ENCODE data around the gene TTLL7. TPM values are rescaled to one million over a fixed set of nuclear protein-coding genes. Genes with fewer than 3 reads are reported as not detected.

Gene TTLL7
- total RNA-seq, 2 donors from 2014 or later: 3.4 to 3.7 TPM

GRCh38 chr1:83922431-83922830 lies 76.5 kb downstream of the TTLL7 start:
- Mint-ChIP-seq H3K27ac (no peak overlapping the region), H3K9me3 (no peaks in the 10 kb centered on the region), H3K36me3 (ENCODE audit: low read depth) (no peaks in the 10 kb centered on the region), H3K27me3 (ENCODE audit: insufficient read depth) (no peaks in the 10 kb centered on the region), H3K4me1 (peaks cover 7% of the 10 kb centered on the region), H3K4me3 (no peak overlapping the region)
- H3K9ac ChIP-seq (ENCODE audit: extremely low read depth, low read length, poor library complexity, severe bottlenecking): no peak overlapping the region
- TF ChIP-seq CTCF (conservative IDR thresholded peaks at IDR 0.05): no peak
- no peaks in the 10 kb centered on the region for H3K36me3 ChIP-seq (ENCODE audit: control insufficient read depth, insufficient read depth, low read length)
- H3K27me3 ChIP-seq (ENCODE audit: control insufficient read depth, insufficient read depth, low read length, poor library complexity, severe bottlenecking): no peaks in the 10 kb centered on the region
- no peaks in the 10 kb centered on the region for H3K4me1 ChIP-seq (ENCODE audit: control insufficient read depth, insufficient read depth, low read length)
- no peaks in the 10 kb centered on the region for H3K9me3 ChIP-seq (ENCODE audit: control insufficient read depth, low read length)
- DNase-seq: no peak
- no peak overlapping the region for H3K27ac ChIP-seq (ENCODE audit: low read depth, low read length)
- H3K4me3 ChIP-seq (ENCODE audit: low read length): no peak overlapping the region
- WGBS, 2 experiments (ENCODE audit: insufficient coverage in 1 of 2, insufficient read length in 1 of 2): 0% methylated on average over 1 of the region's 1 CpG; no CpG with 5 or more reads in 1 of the 2 experiments

GRCh38 chr1:83920320-83920719 lies 78.6 kb downstream of the TTLL7 start:
- no peak overlapping the region for H3K4me3 Mint-ChIP-seq
- H3K9me3 Mint-ChIP-seq: no peaks in the 10 kb centered on the region
- no peak for TF ChIP-seq CTCF (conservative IDR thresholded peaks at IDR 0.05)
- H3K4me3 ChIP-seq (ENCODE audit: low read length): no peak overlapping the region
- H3K27me3 ChIP-seq (ENCODE audit: control insufficient read depth, insufficient read depth, low read length, poor library complexity, severe bottlenecking): no peaks in the 10 kb centered on the region
- no peak overlapping the region for H3K27ac Mint-ChIP-seq
- 86% methylated on average over 1 of the region's 1 CpG; no CpG with 5 or more reads in 1 of the 2 experiments for WGBS, 2 experiments (ENCODE audit: insufficient coverage in 1 of 2, insufficient read length in 1 of 2)
- no peak for DNase-seq
- H3K4me1 Mint-ChIP-seq: peaks cover 2% of the 10 kb centered on the region
- no peaks in the 10 kb centered on the region for H3K27me3 Mint-ChIP-seq (ENCODE audit: insufficient read depth)
- H3K4me1 ChIP-seq (ENCODE audit: control insufficient read depth, insufficient read depth, low read length): no peaks in the 10 kb centered on the region
- no peak overlapping the region for H3K27ac ChIP-seq (ENCODE audit: low read depth, low read length)
- H3K9ac ChIP-seq (ENCODE audit: extremely low read depth, low read length, poor library complexity, severe bottlenecking): no peak overlapping the region
- H3K36me3 ChIP-seq (ENCODE audit: control insufficient read depth, insufficient read depth, low read length): no peaks in the 10 kb centered on the region
- no peaks in the 10 kb centered on the region for H3K36me3 Mint-ChIP-seq (ENCODE audit: low read depth)
- no peaks in the 10 kb centered on the region for H3K9me3 ChIP-seq (ENCODE audit: control insufficient read depth, low read length)

GRCh38 chr1:83919872-83920271 lies 79.1 kb downstream of the TTLL7 start:
- no peaks in the 10 kb centered on the region for H3K9me3 ChIP-seq (ENCODE audit: control insufficient read depth, low read length)
- Mint-ChIP-seq H3K36me3 (ENCODE audit: low read depth) (no peaks in the 10 kb centered on the region), H3K4me1 (peaks cover 2% of the 10 kb centered on the region), H3K27me3 (ENCODE audit: insufficient read depth) (no peaks in the 10 kb centered on the region), H3K4me3 (no peak overlapping the region), H3K9me3 (peaks cover 2% of the 10 kb centered on the region), H3K27ac (no peak overlapping the region)
- H3K4me1 ChIP-seq (ENCODE audit: control insufficient read depth, insufficient read depth, low read length): no peaks in the 10 kb centered on the region
- 85% methylated on average over 1 of the region's 1 CpG; no CpG with 5 or more reads in 1 of the 2 experiments for WGBS, 2 experiments (ENCODE audit: insufficient coverage in 1 of 2, insufficient read length in 1 of 2)
- no peak overlapping the region for H3K9ac ChIP-seq (ENCODE audit: extremely low read depth, low read length, poor library complexity, severe bottlenecking)
- H3K36me3 ChIP-seq (ENCODE audit: control insufficient read depth, insufficient read depth, low read length): no peaks in the 10 kb centered on the region
- H3K4me3 ChIP-seq (ENCODE audit: low read length): no peak overlapping the region
- H3K27ac ChIP-seq (ENCODE audit: low read depth, low read length): no peak overlapping the region
- TF ChIP-seq CTCF (conservative IDR thresholded peaks at IDR 0.05): no peak
- H3K27me3 ChIP-seq (ENCODE audit: control insufficient read depth, insufficient read depth, low read length, poor library complexity, severe bottlenecking): no peaks in the 10 kb centered on the region
- no peak for DNase-seq

All from endodermal cell (in vitro differentiated cells).